Fibroblast of villous mesenchyme (primary cell): ENCODE results near the gene GON7. TPM values are rescaled to one million over a fixed set of nuclear protein-coding genes. Genes with fewer than 3 reads are reported as not detected.
A peak's percentile ranks its signal among the peaks of the same experiment; 100 is the strongest.
"Not testable (repeated sequence)": the region's sequence is repeated elsewhere in the genome, so short reads cannot be mapped to it uniquely, and the experiment has no call there.

Experiments used
- DNase-seq: peaks from one replicate; pipeline ENCODE4 v3.0.0-alpha.2; 2010; ENCODE audit warnings: low read depth
- H3K4me3 ChIP-seq: 2 replicates; pipeline ENCODE4 v1.5.1; 2011; ENCODE audit warnings: low read depth, mild to moderate bottlenecking, low read length
- CTCF ChIP-seq: IDR thresholded peaks from 2 replicates; pipeline ENCODE4 v1.5.1; 2012; ENCODE audit warnings: low read depth, mild to moderate bottlenecking, low read length; ENCODE audit not compliant: insufficient read depth
- total RNA-seq: library from RNA; depleted of rRNA; stranded (reverse); fragments of >200 nt; gene quantifications from 2 replicates; pipeline ENCODE4 v1.2.3, GENCODE V29; 2012

Gene GON7
- total RNA-seq, 1 donor = 11.7 TPM

- H3K4me3 ChIP-seq = peak within 1 kb of the TSS; percentile 91
- no peak for TF ChIP-seq CTCF
- peak; percentile 89 for DNase-seq
Measured at GRCh38 chr14:93184391-93185348, 22.2 kb downstream of the GON7 start, which contains the start of the genes LYSET and MOAP1. TSS of gene LYSET (plus strand) at chr14:93185317. CDS start at chr14:93185406, 89 bp downstream. TSS of gene MOAP1 (minus strand) at chr14:93184897. CDS start at chr14:93184242, 655 bp downstream.

DNA sequence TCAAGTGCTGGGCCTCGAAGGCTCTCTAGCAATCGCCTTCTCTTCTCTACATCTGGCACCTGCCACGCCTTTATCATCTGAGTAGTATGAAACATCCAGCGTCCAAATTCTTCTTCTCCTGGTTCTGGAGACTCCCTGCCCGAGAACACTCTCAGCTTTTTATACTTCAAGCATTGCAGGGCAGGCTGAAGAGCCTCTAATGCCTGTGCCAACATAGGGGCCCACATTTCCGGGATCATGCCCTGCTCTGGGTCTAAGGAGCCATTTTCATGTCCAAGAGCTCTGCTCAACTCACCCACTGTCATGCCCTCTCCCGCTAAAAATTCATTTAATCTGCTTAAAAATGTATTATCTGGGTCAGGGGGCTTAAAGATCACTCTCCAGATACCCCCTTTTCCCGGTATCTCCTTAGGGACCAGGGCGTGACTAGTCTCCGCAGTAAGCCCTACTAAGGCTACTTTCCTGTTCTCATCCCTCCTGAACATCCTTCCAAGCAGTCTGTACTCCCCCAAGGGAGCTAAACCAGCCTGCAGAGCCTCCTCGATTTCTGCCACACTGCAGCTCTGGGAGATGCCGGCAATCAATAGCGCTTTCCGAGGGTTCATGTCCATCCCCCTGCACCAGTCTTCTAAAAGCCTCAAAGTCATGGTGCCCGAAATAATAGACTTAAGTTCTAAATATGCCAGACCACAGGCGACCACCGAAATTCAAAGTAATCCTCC, 23.1 kb downstream of the GON7 start:
- no peak for DNase-seq
- H3K4me3 ChIP-seq = peak overlapping the region; percentile 91
- TF ChIP-seq CTCF = no peak

DNA sequence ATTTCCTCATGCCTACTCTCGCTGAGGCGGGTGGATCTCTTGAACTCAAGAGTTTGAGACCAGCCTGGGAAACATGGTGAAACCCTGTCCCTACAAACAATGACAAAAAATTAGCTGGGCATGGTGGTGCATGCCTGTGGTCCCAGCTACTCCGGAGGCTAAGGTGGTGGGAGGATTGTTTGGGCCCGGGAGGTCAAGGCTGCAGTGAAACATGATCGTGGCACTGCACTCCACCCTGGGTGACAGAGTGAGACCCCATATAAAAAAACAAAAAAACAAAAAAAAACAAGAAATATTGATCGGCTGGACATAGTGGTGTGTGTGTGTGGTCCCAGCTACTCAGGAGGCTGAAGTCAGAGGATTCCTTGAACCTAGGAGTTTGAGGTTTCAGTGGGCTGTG, 31.4 kb downstream of the GON7 start:
- H3K4me3 ChIP-seq = no peak overlapping the region
- no peak for DNase-seq
- no peak for TF ChIP-seq CTCF

- not testable (repeated sequence) for DNase-seq, H3K4me3 ChIP-seq
Measured at GRCh38 chr14:93174731-93175130, 32.1 kb downstream of the GON7 start.

- DNase-seq = no peak
- no peak for TF ChIP-seq CTCF
Measured at GRCh38 chr14:93173943-93174395, 32.9 kb downstream of the GON7 start.

DNA sequence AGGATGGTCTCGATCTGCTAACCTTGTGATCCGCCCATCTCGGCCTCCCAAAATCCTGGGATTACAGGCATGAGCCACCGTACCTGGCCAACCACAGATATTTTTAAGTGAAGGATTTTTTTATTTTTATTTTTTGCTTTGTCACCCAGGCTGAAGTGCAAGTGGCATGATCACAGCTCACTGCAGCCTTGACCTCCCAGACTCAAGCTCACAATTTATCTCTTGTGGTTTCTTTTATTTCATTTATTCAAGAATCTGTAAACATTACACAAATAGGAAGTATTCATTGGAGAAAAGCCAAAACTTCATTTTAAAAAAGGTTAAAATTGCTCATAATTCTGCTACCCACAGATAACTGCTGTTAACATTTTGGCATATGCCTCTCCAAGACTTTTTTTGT, 35.5 kb downstream of the GON7 start:
- DNase-seq = no peak
- no peak overlapping the region for H3K4me3 ChIP-seq
- no peak for TF ChIP-seq CTCF

More at GRCh38 chr14:93173943-93174395, 32.9 kb downstream of the GON7 start:
- no peak overlapping the region for H3K4me3 ChIP-seq

DNA sequence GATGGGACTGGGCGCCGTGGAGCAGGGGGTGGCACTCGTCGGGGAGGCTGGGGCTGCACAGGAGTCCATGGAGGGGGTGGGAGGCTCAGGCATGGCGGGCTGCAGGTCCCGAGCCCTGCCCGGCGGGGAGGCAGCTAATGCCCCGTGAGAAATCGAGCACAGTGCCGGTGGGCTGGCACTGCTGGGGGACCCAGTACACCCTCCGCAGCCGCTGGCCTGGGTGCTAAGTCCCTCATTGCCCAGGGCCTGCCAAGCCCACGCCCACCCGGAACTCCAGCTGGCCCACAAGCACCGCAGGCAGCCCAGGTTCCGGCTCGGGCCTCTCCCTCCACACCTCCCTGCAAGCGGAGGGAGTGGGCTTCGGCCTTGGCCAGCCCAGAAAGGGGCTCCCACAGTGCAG, 36.7 kb downstream of the GON7 start:
- H3K4me3 ChIP-seq, DNase-seq: not testable (repeated sequence)

GRCh38 chr14:93169619-93170018, 37.2 kb downstream of the GON7 start:
- DNase-seq, H3K4me3 ChIP-seq: not testable (repeated sequence)

- DNase-seq, H3K4me3 ChIP-seq: not testable (repeated sequence)
Measured at GRCh38 chr14:93168610-93169009, 38.3 kb downstream of the GON7 start.

GRCh38 chr14:93165271-93166265, 41.3 kb downstream of the GON7 start:
- DNase-seq, H3K4me3 ChIP-seq: not testable (repeated sequence)
